ENCODE results near the gene B3GNT3. TPM values are rescaled to one million over a fixed set of nuclear protein-coding genes. Genes with fewer than 3 reads are reported as not detected.

The B3GNT3 gene
- total and polyA plus RNA-seq, 2 of the 8 experiments (the other 6 are each of a cell fraction or from before 2014, with no cell fraction given), result 1.5 TPM

- no peak overlapping the region for H3K18ac ChIP-seq (ENCODE audit: extremely low read depth, low read length)
- H3K56ac ChIP-seq (replicated peaks; ENCODE audit: insufficient read length, low read depth, low read length), result no peak overlapping the region
- H4K91ac ChIP-seq (replicated peaks; ENCODE audit: insufficient read length, low read length), result no peak overlapping the region
- no peak overlapping the region for H2AFZ ChIP-seq (ENCODE audit: low read length)
- no peak overlapping the region for H2BK120ac ChIP-seq (replicated peaks; ENCODE audit: low read depth, low read length)
- no peak overlapping the region for H2BK20ac ChIP-seq (ENCODE audit: low read length)
- DNase-seq (ENCODE audit: low read depth in 1 of 2, low spot score in 2 of 2), result no peak
- H3K36me3 ChIP-seq (ENCODE audit: control insufficient read depth in 2 of 4, insufficient read depth in 4 of 4, low read length in 3 of 4), result no peaks in the 10 kb centered on the region
- no peak overlapping the region for H2AK5ac ChIP-seq (ENCODE audit: low read depth, low read length)
- FAIRE-seq, result no peak
- H4K5ac ChIP-seq (ENCODE audit: insufficient read length, low read depth, low read length), result no peak overlapping the region
- no peak overlapping the region for H2BK15ac ChIP-seq (ENCODE audit: low read length)
- POLR2A ChIA-PET (ENCODE audit: partially characterized antibody), result no interaction called here
- H4K20me1 ChIP-seq (replicated peaks in 1 of 2; ENCODE audit: control insufficient read depth in 1 of 2, insufficient read depth in 2 of 2, low read length in 2 of 2), result peaks cover 0 to 2% of the 10 kb centered on the region in 2 experiments
- H3K27ac ChIP-seq (ENCODE audit: low read depth, low read length), result no peak overlapping the region
- no peak overlapping the region for H2BK12ac ChIP-seq (ENCODE audit: low read depth, low read length)
- WGBS, 2 experiments (ENCODE audit: extremely low coverage in 1 of 2, insufficient coverage in 1 of 2, insufficient read length in 1 of 2, insufficient replicate concordance in 2 of 2, low coverage in 1 of 2, low lambda C conversion rate in 2 of 2, missing lambda C conversion rate in 1 of 2), result 98% methylated on average over 4 of the region's 4 CpGs; no CpG with 5 or more reads in 1 of the 2 experiments
- no peak overlapping the region for H3K4me2 ChIP-seq (ENCODE audit: insufficient read depth in 1 of 2, low read depth in 2 of 2, low read length in 2 of 2)
- no peak overlapping the region for H3K4ac ChIP-seq (replicated peaks; ENCODE audit: insufficient read length, low read depth, low read length)
- H2BK5ac ChIP-seq (ENCODE audit: low read depth, low read length), result no peak overlapping the region
- H3K9me3 ChIP-seq (ENCODE audit: insufficient read depth in 2 of 2, low read depth in 1 of 2, low read length in 1 of 2), result no peaks in the 10 kb centered on the region
- H3K27me3 ChIP-seq (replicated peaks in 1 of 4; ENCODE audit: control insufficient read depth in 3 of 4, extremely low read depth in 1 of 4, insufficient read depth in 3 of 4, low read length in 3 of 4), result no peaks in the 10 kb centered on the region
- no peaks in the 10 kb centered on the region for H3K23me2 ChIP-seq (ENCODE audit: low read depth, low read length)
- H3K4me3 ChIP-seq (ENCODE audit: extremely low read depth in 1 of 4, insufficient read depth in 2 of 4, low read depth in 3 of 4, low read length in 4 of 4), result no peak overlapping the region
- H3K9ac ChIP-seq (replicated peaks in 1 of 4; ENCODE audit: extremely low read depth in 1 of 4, low read depth in 3 of 4, low read length in 3 of 4), result no peak overlapping the region
- H3K23ac ChIP-seq (ENCODE audit: insufficient read length), result no peak overlapping the region
- H3K4me1 ChIP-seq (replicated peaks in 1 of 4; ENCODE audit: control insufficient read depth in 3 of 4, insufficient read depth in 4 of 4, low read length in 3 of 4), result no peaks in the 10 kb centered on the region
- no peak overlapping the region for H3K14ac ChIP-seq (ENCODE audit: insufficient read length)
- H3K79me1 ChIP-seq (ENCODE audit: low read depth, low read length), result no peaks in the 10 kb centered on the region
- H4K8ac ChIP-seq (ENCODE audit: extremely low read depth, insufficient read depth, low read length), result no peak overlapping the region
- CTCF ChIA-PET (ENCODE audit: partially characterized antibody), result interaction anchor here (0.6 to 1.8 kb wide), 7 partner anchors 9 to 150 kb away, joined by 3 to 5 read pairs (median 3); partner anchors contain the start of gene MAP1S
- TF ChIP-seq TBP (IDR thresholded peaks at IDR 0.05; ENCODE audit: low read depth, low read length) (no peak), SP1 (IDR thresholded peaks at IDR 0.05; ENCODE audit: low read depth, low read length) (peak; percentile 81), CHD2 (IDR thresholded peaks at IDR 0.05; ENCODE audit: low read length) (peak; percentile 52; the same call in 1 of the 2 replicates), USF2 (IDR thresholded peaks at IDR 0.05; ENCODE audit: low read length) (peak; percentile 48; the same call in 1 of the 2 replicates), SP2 (IDR thresholded peaks at IDR 0.05; ENCODE audit: low read length) (0 out of 2 replicates have a peak, but pooled peaks have one; percentile 8)
- H3K79me2 ChIP-seq (ENCODE audit: control insufficient read depth in 1 of 2, insufficient read depth in 2 of 2, low read length in 2 of 2), result no peaks in the 10 kb centered on the region
These were observed 22.8 kb upstream of the B3GNT3 start for GRCh38 chr19:17772172-17772571.
